HG02852 (cell line): ENCODE results near the gene SNX9.
"Not testable (repeated sequence)": the region's sequence is repeated elsewhere in the genome, so short reads cannot be mapped to it uniquely, and the experiment has no call there.

Source experiments
- ATAC-seq: cut with Tn5 transposase; IDR thresholded peaks from one replicate; pipeline ENCODE4 v1.9.1; 2021; ENCODE audit warnings: mild to moderate bottlenecking, moderate library complexity; ENCODE audit not compliant: unreplicated experiment

Gene SNX9

DNA sequence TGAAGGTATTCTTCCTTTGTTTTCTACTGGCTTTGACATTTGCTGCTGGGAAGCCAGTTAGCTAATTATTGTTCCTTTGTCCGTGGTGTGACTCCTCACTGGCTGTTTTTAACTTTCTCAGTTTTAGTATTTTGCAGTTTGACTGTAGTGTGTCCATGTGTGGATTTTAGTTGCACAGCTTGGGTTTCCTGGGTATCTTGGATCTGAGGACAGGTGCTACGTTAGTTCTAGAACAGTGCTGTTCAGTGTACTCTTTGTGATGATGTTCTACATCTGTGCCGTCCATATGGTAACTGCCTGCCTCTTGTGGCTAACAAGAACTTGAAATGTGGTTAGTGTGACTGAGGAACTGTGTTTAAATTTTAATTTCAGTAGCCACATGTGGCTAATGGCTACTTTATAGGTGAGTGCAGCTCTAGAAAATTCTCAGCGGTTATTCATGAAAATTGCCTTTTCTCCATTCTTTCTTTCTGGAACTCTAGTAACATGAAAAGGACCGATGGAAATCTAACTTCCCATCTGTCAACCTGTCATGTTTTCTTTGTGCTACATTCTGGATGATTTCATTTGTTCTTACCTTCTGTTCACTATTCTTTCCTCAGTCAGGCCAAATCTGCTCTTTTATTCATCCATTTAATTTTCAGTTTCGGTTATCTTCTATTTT is 7.4 kb downstream of the SNX9 start:
- ATAC-seq: peak; percentile 98

DNA sequence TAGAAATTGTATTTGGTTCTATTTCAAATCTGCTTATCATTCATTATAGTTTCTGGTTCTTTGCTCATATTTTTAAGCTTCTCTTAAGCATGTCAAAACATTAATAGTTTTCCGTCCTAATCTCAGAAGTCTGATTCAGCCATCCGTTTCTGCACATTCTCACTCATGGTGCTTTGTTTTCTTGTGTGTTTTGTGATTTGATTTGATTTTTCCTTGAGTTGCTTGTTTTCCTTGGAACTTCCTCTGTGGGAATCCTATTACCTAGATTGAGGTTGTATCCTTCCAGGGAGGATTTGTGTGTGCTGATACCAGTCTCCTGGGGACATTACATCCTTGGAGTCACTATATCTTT is 7.9 kb downstream of the SNX9 start:
- ATAC-seq: no peak

DNA sequence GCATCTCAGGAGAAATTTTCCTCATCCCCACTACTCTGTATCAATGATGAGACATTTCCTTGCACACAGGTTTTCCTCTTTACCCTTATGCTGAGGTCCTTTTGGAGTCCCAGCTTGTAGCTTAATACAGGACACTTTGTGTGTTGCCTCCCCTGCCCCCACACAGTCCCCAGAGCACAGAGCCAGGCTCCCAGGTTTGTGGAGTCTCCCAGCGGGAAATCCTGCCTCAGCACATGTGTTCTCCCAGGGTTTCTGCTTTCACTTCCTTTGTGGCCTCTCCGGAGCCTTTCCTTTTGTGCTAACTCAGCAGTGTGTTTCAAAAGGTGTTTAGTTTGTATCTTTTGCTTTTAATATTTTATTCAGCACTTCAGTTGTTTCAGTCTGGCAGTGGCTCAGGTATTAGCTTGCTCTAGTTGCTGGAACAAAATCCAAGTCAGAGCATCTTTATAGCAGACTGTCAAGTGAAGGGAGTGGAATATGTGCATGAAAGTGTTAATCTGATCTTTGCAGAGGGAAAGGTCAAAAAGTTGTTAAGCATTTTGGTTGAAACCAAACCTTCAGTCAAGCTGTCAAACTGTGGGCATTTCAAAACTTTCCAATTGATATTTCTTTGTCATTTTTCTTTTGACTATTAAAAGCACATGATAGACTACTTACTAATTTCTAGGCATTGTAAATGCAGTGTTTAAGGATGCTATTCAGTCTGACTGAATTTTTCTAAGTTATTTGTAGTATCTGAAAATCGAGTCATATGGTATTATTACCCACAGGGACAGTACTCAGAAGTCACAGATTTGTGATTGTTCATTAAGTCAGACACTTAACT is 8.6 kb downstream of the SNX9 start:
- no peak for ATAC-seq

DNA sequence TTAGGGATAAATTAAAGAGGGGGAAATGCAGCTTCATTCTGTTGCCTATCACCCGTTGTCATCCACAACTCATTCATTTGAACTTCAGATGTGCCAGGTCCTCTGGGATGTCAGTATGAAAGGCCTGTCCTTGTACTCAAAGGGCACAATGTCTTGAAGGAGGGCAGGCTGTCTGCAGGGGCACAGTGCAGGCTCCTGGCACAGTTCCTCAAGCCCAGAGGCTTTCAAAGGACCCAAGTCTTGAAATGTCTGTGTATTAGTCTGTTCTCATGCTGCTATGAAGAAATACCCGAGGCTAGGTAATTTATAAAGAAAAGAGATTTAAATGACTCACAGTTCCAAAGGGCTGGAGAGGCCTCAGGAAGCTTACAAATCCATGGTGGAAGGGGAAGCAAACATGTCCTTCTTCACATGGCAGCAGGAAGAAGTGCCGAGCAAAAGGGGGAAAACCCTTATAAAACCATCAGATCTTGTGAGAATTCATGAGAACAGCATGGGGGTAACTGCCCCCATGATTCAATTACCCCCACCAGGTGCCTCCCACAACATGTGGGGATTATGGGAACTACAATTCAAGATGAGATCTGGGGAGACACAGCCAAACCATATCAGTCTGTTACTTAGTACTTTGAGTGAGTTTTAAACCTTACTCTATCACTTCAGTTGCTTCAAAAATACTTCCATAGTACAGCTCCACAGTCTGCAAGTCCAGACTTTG is 9.4 kb downstream of the SNX9 start:
- ATAC-seq: no peak

DNA sequence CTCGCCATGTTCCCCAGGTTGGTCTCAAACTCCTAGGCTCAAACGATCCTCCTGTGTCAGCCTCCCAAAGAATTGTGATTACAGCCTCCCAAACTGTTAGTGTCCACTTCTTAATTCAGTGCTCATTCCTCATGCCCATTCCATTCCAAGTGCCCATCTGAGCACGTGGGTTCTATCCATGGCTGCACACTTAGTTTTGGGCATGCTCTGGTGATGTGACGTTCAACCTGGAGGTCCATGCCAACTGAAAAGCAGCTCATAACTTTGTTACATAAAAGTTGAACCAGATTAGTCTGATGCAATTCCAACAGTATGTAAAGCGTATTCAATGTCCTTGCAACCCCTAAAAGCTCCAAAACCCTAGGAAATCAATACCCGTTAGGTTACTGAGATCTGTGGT is 11.5 kb downstream of the SNX9 start:
- ATAC-seq: no peak

DNA sequence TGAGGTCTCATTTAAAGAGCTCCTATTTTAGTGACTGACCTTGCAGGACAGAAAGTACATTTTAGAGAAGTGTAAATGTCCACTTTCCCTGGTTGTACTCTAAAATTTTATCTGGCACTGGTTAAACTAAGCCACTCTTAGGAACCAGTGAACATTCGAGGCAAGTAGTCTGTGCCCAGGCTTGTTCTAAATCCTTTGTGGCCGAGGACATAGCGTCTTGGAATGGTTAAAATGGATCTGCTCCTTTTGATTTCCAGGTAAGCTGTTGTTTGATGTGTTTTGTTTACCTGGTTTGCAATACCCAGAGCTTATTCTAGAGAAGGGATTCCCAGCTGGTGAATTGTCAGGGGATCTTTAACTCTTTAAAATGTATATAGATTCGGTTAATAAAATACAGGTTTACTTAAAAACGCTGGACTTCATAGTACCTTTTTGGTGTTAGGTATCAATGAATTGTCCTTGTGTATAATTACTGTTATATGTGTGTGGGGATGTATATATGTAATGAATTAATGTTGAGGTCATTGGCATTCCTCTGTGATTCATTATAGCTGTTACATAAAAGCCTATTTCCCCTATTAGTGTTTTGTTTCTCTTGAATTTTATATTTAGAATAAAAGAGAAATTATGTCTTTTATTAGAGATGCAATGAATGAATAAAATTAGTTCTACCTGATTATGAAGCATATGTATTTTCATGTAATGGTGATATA is 15.8 kb downstream of the SNX9 start:
- no peak for ATAC-seq

DNA sequence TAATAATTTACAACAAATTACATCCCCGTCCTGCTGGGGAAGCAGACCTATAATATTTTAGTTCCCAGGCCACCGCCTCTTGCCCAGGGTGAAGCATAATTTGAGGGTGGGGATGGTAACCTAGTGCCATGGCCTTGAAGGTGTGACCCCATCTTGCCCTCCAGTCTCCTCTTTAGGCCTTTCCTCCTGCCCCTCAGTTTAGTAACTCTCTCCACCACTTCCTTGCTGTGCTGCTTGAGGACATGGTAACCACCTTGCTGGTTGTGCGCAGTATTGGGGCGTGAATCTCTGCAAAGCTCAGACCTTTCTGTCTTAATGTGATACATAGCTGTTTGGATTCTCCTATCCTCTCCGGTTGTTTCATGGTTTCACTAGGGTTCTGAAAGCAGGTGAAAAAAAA is 16.6 kb downstream of the SNX9 start:
- ATAC-seq: no peak

DNA sequence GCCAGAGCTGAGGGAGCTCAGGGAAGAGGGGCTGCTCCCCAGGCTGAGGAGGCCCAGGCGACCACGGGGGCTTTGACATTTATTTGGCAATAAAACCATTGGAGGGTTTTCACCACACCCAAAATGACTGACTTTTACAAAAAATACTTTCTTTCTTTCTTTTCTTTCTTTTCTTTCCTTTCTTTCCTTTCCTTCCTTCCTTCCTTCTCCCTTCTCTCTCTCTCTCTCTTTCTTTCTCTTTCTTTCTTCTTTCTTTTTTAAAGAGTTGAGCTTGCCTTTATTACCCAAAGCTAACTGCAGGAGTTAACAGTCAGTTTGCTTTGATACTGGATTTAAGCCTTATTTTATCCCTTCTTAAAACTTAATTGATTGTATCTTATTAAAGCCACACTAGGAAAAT is 17.2 kb downstream of the SNX9 start:
- no peak for ATAC-seq

DNA sequence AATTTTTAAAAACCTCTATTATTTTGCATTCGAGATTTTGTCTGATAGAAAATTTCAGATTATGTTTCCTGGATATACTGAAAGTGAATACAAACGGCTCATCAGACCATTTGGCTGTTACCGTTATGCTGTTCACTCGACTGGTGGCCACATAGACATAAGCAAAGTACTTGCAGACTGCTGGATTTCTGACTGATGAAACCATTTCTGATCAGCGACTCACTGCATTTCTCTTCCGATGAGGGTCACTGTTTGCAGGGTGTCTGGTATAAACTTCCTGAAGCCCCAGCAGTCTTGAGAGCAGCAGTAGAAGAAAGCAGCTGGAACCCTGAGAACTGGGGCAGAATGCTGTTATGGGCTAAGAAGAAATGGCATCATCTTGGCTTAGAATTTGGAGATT is 17.7 kb downstream of the SNX9 start:
- no peak for ATAC-seq

DNA sequence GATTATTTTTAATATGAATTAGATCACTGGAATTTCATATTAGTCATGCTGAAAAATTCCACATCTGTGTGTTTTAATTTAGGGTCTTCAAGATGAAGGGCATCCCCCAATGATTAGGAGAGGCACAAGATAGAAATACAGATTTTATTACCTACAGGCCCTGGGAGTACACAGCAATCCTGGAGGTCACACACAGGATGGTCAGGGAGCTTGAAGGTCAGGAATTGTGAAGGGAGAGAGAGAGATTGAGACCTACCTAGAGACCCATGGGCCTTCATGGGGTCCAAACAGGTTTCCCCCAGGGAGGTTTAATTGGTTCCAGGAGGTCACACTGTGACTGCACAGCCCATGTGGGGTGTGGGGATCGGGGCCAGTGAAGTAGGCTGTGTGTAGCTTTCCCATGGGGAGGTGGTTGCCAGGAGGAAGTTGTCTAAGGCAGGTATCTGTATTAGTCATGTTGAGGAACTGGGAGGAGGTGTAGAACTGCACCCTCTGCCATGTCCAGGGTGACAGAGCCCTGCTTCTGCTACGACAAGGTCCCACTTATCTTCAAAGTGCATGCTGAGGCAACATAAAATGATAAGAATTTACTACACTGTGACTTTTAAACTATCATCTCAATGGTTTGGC is 18.3 kb downstream of the SNX9 start:
- ATAC-seq: peak; percentile 86

DNA sequence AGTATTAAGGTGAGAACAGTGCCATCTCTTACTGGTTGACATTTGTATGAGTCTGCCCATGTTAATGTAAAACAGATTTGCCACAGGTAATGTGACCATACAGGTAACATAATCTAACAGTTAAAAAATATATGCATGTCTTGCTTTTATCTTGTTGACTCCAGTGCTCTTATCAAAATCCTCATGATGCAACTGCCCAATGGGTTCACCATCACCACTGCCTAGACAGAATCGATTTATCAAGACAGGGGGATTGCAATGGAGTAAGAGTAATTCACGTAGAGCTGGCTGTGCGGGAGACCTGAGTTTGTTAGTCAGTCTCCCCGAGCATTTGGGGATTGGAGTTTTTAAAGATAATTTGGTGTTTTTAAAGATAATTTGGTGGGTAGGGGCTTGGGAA is 19.2 kb downstream of the SNX9 start:
- ATAC-seq: no peak

DNA sequence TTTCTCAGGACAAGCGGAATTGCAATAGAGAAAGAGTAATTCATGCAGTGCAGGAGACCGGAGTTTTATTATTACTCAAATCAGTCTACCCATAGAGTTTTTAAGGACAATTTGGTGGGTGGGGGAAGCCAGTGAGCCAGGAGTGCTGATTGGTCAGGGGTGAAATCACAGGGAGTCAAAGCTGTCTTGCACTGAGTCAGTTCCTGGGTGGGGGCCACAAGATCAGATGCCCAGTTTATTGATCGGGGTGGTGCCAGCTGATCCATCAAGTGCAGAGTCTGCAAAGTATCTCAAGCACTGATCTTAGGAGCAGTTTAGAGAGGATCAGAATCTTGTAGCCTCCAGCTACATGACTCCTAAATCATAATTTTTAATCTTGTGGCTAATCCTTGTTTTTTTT is 21.1 kb downstream of the SNX9 start:
- ATAC-seq: not testable (repeated sequence)

DNA sequence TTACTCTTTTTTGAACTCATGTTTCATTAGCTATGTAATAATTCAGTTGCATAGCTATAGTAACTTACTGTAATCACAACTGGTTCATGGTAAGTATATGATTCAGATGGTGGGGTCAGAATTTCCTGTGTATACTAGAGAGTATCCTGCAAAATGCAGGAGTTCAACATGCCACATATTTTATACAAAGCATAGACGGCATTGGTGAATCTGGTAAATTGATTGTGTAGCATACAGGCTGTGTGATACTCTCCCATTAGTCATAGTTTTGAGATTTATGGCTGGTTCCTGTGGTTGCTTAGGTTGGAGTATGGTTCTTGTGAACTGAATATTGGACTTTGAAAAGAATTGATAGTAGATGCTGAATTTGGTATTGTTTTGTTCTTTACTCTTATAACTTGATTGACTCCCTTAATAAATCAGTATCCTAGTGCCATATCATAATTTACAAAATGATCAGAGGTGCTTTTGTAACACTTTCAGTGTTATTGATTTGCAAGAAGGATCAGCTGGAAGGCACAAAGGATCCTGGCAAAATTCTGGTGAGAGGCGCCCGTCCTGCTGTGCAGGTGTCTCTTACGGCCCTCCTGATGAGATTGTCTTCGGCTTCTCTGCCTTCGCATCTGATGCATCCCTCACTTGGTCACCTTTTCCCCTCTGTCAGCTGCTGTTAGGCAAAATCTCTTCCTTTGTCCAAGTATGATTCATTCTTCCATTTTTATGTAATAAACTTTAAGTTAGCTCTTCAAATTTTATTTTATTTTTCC is 22.6 kb downstream of the SNX9 start:
- no peak for ATAC-seq

DNA sequence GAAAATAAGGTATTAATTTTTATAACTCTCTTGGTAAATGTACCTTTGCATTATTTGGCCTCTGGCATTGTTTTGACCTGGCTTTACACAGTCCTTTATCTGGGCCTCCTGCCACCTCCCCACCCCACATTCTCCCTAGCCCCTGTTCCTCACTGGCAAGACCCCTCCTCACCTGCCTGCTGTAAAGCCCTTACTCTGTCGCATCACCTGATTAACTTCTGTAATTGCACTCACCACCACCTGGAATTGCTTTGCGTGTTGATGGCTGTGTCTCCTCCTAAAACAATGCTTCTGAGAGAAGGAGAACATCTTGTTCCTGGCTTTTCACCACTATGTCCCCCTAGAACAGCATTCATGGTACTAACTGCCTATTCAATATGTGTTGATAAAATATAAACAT is 24.8 kb downstream of the SNX9 start:
- ATAC-seq: no peak

DNA sequence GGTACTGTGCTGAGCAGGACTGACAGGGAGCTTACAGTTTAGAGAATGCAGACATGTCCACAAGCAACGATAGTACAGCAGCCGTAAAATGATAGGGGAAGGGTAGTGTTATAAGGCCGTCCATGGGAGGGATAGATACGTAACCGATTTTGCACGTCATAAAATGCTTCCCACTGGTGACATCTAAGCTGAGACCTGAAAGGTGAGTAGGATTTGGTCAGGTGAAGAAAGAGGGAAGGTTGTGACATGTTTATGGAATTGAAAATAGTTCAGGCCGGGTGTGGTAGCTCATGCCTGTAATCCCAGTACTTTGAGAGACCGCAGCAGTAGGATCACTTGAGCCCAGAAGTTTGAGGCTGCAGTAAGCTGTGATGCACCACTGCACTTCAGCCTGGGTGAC is 25.6 kb downstream of the SNX9 start:
- no peak for ATAC-seq

DNA sequence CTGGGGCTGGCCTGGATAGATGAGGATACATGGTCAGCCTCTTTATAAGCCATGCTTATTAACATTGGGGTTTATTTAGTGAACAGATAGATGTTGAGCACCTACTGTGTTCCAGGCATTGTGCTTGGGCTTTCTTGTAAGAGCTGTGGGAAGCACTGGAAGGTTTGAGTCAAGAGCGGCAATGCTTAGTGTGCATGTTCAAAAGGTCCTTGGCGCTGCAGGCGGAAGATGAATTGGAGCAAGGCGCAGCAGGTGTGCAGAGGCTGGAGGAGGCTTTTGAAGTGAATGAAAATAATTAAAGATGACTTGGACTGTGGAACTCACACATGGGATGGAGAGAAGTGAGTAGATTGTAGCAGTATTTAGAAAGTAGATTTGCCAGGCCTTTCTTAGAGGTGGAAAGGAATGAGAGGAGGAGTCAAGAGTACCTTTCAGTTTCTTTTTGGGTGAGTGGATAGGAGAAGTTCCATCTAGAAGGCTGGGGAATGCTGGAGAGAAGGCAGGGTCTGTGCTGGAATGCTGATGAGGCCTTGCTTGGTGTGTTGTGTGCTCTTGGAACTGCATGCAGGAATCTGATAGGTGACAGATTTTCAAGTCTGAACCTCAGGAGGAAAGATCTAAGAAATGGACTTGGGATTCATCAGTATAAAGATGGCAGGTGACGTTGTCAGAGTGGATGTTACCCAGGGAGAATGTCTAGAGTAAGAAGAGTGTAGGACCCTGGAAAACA is 26.4 kb downstream of the SNX9 start:
- ATAC-seq: no peak

DNA sequence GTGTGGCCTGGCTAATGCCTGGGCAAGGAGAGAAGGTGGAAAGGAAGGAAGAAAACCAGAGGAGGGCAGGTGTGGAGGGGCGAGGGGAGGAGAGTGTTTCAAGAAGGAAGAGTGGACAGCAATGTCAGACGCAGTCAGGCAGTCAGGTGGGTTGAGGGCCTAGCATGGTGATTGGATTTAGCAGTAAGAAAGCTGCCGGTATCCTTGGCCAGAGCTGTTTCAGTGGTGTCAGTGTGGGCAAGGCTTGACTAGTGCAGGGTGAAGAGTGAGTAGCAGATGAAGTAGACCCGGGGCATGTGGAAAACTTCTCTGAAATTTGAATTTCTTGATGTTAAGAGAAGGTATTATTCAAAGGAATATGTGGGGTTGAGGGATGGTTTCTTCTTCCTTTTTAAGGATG is 27.0 kb downstream of the SNX9 start:
- no peak for ATAC-seq

DNA sequence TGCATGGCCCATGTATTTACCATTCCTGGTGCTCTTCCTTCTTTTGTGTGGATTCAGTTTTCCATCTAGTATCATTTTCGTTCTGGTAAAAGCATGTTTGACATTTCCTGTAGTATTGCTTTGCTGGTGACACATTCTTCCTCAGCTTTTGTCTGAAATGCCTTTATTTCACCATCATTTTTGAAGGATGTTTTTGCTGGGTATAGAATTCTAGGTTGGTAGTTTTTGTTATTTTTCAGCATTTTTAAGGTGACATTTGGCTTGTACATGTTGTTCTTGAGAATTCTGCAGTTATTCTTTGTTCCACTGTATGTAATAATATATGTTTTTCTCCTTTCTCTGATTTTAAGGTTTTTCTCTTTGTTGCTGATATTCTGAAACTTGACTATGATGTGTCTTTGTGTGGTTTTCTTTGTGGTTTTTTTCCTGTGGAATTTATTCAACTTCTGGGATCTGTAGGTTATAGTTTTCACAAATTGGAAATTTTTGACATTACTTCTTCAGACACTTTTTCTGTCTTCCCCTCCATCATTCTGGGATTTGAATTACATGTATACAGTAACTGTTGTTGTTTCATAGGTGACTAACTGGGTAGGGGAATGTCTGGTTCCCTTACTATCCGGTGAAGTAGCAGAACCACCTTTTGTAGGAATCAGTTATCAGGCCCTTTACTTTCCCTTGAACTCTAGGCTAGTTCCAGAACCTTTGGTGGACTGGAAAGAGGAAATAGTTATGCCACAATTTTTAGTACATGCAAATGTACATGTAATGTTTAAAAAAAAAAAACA is 30.2 kb downstream of the SNX9 start:
- ATAC-seq: no peak
